ENCODE results near the gene COL19A1. TPM values are rescaled to one million over a fixed set of nuclear protein-coding genes. Genes with fewer than 3 reads are reported as not detected.

COL19A1 gene
- total and polyA plus RNA-seq, 9 donors = 0.20 to 0.23 TPM; not detected in 7

DNA sequence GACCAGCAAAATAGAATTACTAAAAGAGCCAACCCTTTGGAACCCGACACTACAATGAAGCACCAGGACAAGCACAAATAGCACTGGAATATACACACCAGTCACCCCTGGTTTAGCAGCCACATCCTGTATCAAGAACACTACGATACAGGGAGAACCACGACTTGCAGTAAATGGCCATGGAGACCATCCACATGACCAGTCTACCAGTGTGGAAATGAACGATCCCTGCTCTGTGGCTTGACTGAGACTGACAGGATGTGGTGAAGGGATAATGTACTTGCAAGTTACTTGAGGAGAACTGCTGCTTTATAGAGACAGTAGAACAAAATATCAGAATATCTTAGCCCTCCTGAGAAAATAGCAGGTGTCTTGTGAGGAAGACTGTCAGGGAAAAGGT lies 266.9 kb downstream of the COL19A1 start:
- H3K9me3 ChIP-seq = no peaks in the 10 kb centered on the region
- H3K4me1 ChIP-seq (ENCODE audit: insufficient read depth) = no peaks in the 10 kb centered on the region
- H3K4me3 ChIP-seq = no peak overlapping the region
- WGBS, 3 donors = 82 to 87% (median 86%) methylated on average over 4 of the region's 4 CpGs
- DNase-seq = no peak
- no peaks in the 10 kb centered on the region for H3K27me3 ChIP-seq
- intact Hi-C loops (cut with DNase I) = no loop called here
- TF ChIP-seq POLR2A (IDR thresholded peaks at IDR 0.05) = no peak
- no peak for TF ChIP-seq EP300 (IDR thresholded peaks at IDR 0.05)
- TF ChIP-seq, protein P1, sequence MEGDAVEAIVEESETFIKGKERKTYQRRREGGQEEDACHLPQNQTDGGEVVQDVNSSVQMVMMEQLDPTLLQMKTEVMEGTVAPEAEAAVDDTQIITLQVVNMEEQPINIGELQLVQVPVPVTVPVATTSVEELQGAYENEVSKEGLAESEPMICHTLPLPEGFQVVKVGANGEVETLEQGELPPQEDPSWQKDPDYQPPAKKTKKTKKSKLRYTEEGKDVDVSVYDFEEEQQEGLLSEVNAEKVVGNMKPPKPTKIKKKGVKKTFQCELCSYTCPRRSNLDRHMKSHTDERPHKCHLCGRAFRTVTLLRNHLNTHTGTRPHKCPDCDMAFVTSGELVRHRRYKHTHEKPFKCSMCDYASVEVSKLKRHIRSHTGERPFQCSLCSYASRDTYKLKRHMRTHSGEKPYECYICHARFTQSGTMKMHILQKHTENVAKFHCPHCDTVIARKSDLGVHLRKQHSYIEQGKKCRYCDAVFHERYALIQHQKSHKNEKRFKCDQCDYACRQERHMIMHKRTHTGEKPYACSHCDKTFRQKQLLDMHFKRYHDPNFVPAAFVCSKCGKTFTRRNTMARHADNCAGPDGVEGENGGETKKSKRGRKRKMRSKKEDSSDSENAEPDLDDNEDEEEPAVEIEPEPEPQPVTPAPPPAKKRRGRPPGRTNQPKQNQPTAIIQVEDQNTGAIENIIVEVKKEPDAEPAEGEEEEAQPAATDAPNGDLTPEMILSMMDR (IDR thresholded peaks at IDR 0.05) = no peak
- H3K27ac ChIP-seq = no peak overlapping the region
- H3K36me3 ChIP-seq = no peaks in the 10 kb centered on the region

DNA sequence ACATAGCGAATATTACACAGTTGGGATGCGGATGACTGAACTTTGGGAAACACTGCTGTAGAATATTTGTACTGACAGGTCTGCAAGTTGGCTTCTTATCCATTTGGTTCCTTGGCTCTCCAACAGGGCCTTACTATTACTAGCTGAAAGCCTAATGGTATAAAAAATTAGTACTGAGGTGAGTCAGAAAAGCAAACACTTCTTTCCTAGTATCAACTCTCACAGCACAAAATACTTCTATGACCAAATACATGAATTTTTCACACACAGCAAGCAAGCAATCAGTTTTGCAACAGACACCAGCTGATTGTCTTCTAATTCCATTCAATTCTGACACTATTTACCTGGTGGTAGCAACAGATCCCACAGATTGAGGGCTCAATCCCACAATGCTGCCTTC lies 268.2 kb downstream of the COL19A1 start:
- no peak overlapping the region for H3K27ac ChIP-seq
- WGBS, 3 donors = 90 to 99% (median 92%) methylated on average over 2 of the region's 2 CpGs
- intact Hi-C loops (cut with DNase I) = no loop called here
- H3K4me1 ChIP-seq (ENCODE audit: insufficient read depth) = no peaks in the 10 kb centered on the region
- DNase-seq = no peak
- no peaks in the 10 kb centered on the region for H3K9me3 ChIP-seq
- H3K4me3 ChIP-seq = no peak overlapping the region
- no peaks in the 10 kb centered on the region for H3K27me3 ChIP-seq
- TF ChIP-seq POLR2A (IDR thresholded peaks at IDR 0.05) (no peak), EP300 (IDR thresholded peaks at IDR 0.05) (no peak)
- TF ChIP-seq, protein P1 (IDR thresholded peaks at IDR 0.05) = no peak
- no peaks in the 10 kb centered on the region for H3K36me3 ChIP-seq

DNA sequence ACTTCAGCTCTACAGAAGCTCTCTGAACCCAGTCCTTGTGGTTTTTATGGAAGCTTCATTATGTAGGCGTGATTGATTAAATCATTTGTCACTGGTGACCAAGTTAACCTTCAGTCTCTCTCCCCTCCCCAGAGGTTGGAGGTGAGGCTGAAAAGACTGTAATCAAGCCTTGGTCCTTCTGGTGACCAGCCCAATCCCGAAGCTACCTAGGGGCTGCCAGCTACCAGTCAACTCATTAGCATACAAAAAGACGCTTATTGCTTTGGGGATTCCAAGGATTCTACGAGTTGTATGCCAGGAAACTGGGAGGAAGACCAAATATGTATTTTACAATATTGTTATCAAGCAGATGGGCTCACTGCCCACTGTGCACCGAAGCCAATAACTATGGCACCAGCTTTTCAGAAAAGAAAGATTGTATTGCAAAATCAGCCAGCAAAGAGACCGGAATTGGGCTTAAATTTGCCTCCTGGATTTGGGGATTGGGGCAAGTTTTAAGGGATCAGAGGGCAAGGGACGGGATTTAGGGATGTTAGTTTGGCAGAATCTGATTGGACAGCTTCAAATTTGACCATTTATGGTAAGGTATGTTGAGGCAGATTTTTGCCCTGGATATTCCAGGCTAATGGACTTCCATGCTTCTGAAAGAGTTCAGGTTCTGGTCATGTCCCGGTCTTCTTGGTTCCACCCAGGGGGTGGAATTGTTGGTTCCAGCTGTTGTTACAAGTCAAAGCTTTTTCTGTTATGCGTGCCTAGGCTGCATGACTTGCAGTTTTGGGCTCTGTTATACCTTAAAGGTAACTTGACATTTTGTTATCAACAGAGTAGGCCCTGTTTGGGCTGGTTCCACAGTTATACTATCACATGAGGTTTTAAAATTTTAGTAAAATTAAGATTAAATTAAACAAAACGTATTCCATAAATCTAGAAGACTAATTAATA lies 269.1 kb downstream of the COL19A1 start:
- Histone ChIP-seq H3K4me3 (no peak overlapping the region), H3K4me1 (ENCODE audit: insufficient read depth) (no peaks in the 10 kb centered on the region), H3K27me3 (no peaks in the 10 kb centered on the region), H3K9me3 (no peaks in the 10 kb centered on the region), H3K36me3 (no peaks in the 10 kb centered on the region), H3K27ac (no peak overlapping the region)
- 70 to 76% (median 73%) methylated on average over 10 of the region's 10 CpGs for WGBS, 3 donors
- TF ChIP-seq EP300 (IDR thresholded peaks at IDR 0.05) (no peak), POLR2A (IDR thresholded peaks at IDR 0.05) (no peak)
- TF ChIP-seq, protein P1 (IDR thresholded peaks at IDR 0.05) = no peak
- DNase-seq = no peak
- intact Hi-C loops (cut with DNase I) = no loop called here

DNA sequence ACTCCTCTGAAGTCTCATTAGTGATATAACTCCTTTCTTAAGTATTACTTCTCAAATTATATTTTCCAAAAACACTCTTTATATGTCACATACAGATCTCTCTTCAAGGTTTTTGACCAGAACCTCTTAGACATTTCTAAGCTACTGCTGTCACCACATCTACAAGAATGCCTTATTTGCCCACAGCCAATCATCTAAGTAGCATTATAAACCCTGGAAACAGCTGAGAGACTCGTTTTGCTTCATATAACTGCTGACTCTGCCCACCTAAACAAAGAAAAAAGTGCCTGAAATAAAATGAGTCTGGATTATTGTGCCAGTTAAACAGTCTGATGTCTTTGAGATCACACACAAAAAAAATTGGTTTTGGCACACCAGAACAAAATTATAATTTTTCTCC lies 270.6 kb downstream of the COL19A1 start:
- no peaks in the 10 kb centered on the region for H3K36me3 ChIP-seq
- DNase-seq = no peak
- H3K27me3 ChIP-seq = no peaks in the 10 kb centered on the region
- H3K4me1 ChIP-seq (ENCODE audit: insufficient read depth) = no peaks in the 10 kb centered on the region
- H3K27ac ChIP-seq = no peak overlapping the region
- H3K4me3 ChIP-seq = no peak overlapping the region
- intact Hi-C loops (cut with DNase I) = no loop called here
- no peaks in the 10 kb centered on the region for H3K9me3 ChIP-seq
- 8 to 28% (median 26%) methylated on average over 1 of the region's 1 CpG for WGBS, 3 donors
- TF ChIP-seq, protein P1 (IDR thresholded peaks at IDR 0.05) = no peak
- no peak for TF ChIP-seq EP300 (IDR thresholded peaks at IDR 0.05)

All from ovary (tissue), 9 donors.